22Rv1 (cell line): ENCODE results near the gene TMEM9.

Experiments
- CTCF ChIP-seq: fragments of 450-650 bp; IDR thresholded peaks from 2 replicates; pipeline ENCODE4 v1.5.1; 2017; ENCODE audit warnings: mild to moderate bottlenecking
- ZFX ChIP-seq: fragments of 450-650 bp; IDR thresholded peaks from 2 replicates; pipeline ENCODE4 v1.6.1; 2017; ENCODE audit warnings: antibody characterized with exemption, borderline replicate concordance

- TF ChIP-seq CTCF (no peak), ZFX (no peak)
Measured at GRCh38 chr1:201144701-201145100, 9.6 kb downstream of the TMEM9 start.
